Epithelial cell of prostate (primary cell): ENCODE measurements around the gene RBSN.

Experiments used
- DNase-seq: peaks from one replicate; pipeline ENCODE4 v3.0.0-alpha.2; 2011; ENCODE audit warnings: low read depth, low spot score
- H3K27ac ChIP-seq: fragments of 450-650 bp; 2 replicates; pipeline ENCODE4 v1.5.1; 2017; ENCODE audit warnings: mild to moderate bottlenecking

The RBSN gene

DNA sequence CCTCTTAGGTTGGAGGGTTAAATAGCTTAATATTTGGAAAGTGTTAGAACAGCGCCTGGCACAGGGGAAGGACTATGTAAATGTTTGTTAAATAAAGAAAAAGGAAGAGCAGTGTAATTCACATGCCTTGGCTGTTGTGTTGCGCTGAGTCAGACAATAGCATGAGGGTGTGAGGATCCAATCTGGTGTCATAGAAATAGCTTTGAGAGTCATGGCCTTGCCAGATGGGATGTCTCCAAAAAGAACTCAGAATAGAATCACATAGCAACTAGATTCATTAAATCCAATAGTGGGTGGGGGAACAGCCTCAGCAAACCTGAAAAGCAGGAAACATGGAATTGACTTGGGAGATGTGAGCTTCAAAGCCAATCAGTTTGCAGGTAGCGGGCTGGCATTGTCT is 3.9 kb upstream of the RBSN start:
- H3K27ac ChIP-seq: peak overlapping the region; percentile 33
- no peak for DNase-seq

- DNase-seq: peak; percentile 14
- H3K27ac ChIP-seq: peak overlapping the region; percentile 33
Measured at GRCh38 chr3:15102256-15102655, 3.3 kb upstream of the RBSN start.

- DNase-seq: no peak
- peak overlapping the region; percentile 54 for H3K27ac ChIP-seq
Measured at GRCh38 chr3:15099364-15100098, 583 bp upstream of the RBSN start.

- peak; percentile 12 for DNase-seq
- H3K27ac ChIP-seq: peak overlapping the region; percentile 54
Measured at GRCh38 chr3:15097891-15098290, 1.1 kb downstream of the RBSN start.

DNA sequence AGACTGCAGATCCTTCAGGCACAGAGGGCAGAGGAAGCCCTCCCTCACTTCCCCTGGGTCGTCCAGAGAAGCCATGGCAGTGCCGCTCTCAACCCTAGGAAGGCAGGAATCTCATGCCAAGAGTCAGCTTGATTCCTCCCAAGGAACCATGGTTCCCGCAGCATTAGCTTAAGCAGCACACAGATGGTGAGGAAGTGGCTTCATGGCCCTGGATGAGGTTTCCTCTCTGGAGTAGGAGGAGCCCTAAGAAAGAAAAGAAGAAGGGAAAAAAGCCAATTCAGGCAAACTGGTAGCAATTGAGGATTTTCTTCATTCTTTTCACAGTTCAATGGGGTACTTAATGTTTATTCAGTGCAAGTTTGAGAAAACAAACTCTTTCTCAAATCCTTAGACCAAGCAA is 2.9 kb downstream of the RBSN start:
- no peak for DNase-seq
- H3K27ac ChIP-seq: no peak overlapping the region

DNA sequence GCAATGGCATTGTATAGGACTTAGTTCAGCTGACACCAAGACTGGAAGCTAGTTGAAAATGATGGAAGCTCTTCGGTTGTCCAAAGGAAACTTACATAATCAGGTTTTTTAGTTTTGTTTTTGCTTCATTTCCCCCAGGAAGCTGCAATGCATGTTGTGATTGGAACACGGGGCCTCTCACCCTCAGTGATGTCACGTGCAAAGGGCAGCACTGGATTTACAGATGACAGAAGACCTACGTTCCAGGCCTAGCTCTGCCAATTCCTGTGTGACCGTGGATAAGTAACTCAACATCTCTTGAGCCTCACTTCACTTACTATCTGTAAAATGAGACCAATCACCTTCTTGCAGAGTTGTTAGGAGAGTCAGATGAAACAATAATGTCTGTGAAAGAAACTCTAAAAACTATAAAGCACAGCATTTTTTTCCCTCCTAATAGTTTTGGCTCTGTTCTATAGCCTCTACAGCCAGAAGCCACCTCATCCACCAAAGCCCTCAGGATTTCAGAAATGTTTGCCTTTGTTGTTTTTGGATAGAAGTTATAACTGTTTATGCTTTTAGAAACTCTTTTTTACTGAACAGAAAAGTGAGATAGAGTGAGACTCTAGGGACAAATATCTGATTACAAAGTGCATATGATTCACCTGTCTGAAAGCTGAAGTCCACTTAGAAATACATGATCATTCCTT is 4.6 kb downstream of the RBSN start:
- H3K27ac ChIP-seq: no peak overlapping the region
- DNase-seq: no peak

- no peak for DNase-seq
- no peak overlapping the region for H3K27ac ChIP-seq
Measured at GRCh38 chr3:15092686-15093085, 6.3 kb downstream of the RBSN start.

- H3K27ac ChIP-seq: no peak overlapping the region
- DNase-seq: no peak
Measured at GRCh38 chr3:15091575-15091974, 7.4 kb downstream of the RBSN start.

DNA sequence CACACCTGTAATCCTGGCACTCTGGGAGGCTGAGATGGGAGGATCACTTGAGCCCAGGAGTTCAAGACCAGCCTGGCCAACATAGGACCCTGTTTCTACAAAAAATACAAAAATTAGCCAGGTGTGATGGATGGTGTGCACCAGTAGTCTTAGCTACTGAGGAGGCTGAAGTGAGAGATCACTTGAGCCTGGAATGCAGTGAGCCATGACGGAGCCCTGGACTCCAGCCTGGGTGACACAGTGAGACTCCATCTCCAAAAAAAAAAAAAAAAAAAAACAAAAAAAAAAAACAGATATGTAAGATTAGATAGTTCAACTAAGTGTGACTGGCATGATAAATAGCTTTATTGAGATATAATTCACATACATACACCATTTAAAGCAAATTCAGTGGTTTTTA is 9.7 kb downstream of the RBSN start:
- no peak overlapping the region for H3K27ac ChIP-seq
- no peak for DNase-seq

DNA sequence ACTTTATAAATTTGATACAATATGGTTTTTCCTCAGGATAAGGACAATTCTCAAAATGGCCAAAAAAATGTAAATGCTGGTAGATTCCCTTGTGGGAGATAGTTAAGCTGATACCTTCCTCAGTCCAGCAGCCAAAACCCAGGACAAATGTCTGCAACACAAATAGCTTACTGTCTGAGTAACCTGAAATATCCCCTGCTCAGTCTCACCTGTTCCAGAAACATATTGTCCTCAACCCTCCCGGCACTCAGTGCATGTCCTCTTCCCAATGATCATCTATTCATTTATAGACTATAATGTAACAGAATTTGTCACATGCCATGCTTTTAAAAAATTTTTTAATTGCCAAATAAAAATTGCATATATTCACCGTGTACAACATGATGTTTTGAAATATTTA is 12.2 kb downstream of the RBSN start:
- H3K27ac ChIP-seq: no peak overlapping the region

DNA sequence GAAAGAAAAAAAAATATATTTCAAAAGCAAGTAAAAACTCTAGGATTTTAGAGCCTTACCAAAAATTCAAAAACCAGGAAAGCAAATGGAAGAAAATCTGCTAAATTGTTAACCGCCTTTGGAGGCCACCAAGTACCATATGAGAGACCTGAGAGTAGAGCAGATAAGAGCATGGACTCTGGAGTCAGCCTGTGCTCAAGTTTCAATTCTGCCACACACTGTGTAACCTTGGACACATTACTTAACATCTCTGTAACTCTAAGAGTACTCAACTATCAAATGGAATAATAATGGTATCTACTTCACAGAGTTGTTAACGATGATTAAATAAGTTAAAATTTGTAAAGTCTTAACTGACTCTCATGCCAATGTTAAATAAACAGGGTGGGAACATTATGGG is 12.7 kb downstream of the RBSN start:
- no peak overlapping the region for H3K27ac ChIP-seq
- no peak for DNase-seq

More for the DNA sequence above, 12.2 kb downstream of the RBSN start:
- no peak for DNase-seq

- H3K27ac ChIP-seq: no peak overlapping the region
- DNase-seq: no peak
Measured at GRCh38 chr3:15083252-15083651, 15.7 kb downstream of the RBSN start.

DNA sequence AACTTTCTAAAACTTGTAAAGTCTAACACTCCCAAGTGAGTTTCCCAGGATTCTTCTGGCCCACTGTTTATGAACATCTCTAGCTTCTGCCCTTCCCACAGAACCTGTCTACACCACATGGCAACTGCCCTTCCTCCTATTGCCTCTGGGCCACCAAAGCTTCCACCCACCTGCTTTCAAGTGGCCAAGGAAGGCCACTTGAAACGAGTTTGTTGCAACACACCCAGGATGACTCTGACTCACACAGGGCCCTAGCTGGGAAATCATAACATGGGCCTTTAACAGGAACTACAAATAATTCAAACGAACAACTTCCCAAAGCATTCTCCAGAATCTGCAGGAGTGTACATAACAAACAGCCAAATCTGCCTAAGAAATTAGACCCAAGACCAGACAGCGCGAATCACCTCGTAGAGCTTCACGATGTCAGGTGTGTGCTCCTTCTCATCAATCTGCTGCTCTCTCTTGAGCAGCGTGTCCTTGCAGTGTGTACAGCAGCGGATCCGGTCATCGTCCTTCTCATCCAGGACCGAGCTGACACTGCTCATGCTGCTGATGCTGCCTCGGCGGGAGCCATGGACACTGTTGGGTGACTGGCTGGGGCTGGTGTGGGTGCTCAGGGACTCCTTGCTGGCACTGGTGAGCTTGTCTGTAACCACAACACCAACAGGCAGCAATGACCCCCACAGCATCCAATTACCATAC is 16.8 kb downstream of the RBSN start:
- DNase-seq: peak; percentile 20
- no peak overlapping the region for H3K27ac ChIP-seq

- no peak for DNase-seq
- no peak overlapping the region for H3K27ac ChIP-seq
Measured at GRCh38 chr3:15079091-15079490, 19.9 kb downstream of the RBSN start.

GRCh38 chr3:15074500-15074899 is 24.4 kb downstream of the RBSN start:
- no peak overlapping the region for H3K27ac ChIP-seq
- DNase-seq: no peak

GRCh38 chr3:15071699-15072098 is 27.2 kb downstream of the RBSN start:
- no peak overlapping the region for H3K27ac ChIP-seq
- DNase-seq: no peak

DNA sequence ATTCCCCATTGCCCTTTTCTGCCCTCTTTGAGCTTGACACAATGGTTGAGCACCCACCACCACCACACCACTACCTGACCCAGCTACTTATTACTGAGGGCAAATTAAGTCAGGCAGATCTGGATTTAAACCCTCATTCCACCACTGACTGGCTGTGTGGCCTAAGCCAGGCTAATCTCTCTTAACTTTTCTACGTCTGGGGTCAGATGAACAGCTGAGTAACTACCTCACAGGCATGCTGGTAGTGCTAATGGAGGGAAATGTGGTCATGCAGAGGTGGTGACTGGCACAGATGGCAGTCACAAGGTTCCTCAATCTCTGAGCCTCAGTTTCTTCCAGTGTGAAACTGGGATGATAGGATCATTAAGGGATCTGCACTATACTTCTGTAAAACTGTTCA is 29.5 kb downstream of the RBSN start:
- H3K27ac ChIP-seq: no peak overlapping the region
- DNase-seq: no peak

DNA sequence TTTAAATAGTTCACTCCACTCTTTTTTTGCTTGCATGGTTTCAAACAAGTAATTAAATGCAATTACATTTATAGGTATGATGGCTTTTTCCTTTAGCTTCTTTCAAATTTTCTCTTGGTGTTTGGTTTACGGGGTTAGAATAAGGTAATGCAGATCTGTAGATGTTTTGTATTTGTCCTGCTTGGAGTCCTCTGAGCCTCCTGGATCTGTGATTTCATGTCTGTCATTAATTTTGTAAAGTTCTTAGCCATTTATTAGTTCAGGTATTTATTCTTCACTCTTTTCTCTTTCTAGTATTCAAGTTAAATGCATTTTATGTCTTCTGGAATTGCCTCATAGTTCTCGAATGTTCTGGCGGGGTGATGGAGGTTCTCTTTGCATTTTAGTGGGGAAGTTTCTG is 32.5 kb downstream of the RBSN start:
- no peak overlapping the region for H3K27ac ChIP-seq
- DNase-seq: no peak

DNA sequence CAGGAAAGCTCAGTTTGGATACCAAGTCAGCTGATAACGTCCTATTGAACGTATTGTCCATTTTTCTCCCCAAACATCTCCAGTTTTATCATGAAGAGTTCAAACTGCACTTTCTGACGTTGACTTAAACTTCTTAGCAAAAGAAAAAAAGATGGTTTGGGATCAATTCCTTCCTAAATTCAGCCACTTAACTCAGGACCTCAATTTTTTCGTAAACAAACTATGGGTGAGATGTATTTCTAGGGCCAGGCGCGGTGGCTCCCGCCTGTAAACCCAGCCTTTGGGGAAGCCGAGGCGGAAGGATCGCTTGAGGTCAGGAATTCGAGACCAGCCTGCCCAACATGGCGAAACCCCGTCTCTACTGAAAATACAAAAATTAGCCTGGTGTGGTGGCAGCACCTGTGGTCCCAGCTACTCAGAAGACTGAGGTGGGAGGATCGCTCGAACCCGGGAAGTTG is 33.4 kb downstream of the RBSN start:
- DNase-seq: no peak
- H3K27ac ChIP-seq: peak overlapping the region; percentile 59

GRCh38 chr3:15064835-15065549 is 34.0 kb downstream of the RBSN start, which contains the start of gene MRPS25:
Gene MRPS25, minus strand, starts transcription at chr3:15065315. Its CDS starts 121 bp downstream, at chr3:15065194.
- peak within 1 kb of the TSS; percentile 59 for H3K27ac ChIP-seq
- DNase-seq: peak; percentile 76
